Smooth muscle cell (in vitro differentiated cells): ENCODE results near the gene ELF2. TPM values are rescaled to one million over a fixed set of nuclear protein-coding genes. Genes with fewer than 3 reads are reported as not detected.

Experiments used
- DNase-seq: peaks from one replicate; lab custom pipeline; 2025; ENCODE audit not compliant: unreplicated experiment; lab: John Stamatoyannopoulos, UW
- H2AFZ ChIP-seq: fragments of 200-600 bp; sonication (generic); 2 replicates; pipeline ENCODE4 v1.6.0; 2016; ENCODE audit warnings: antibody characterized with exemption, low read depth, mild to moderate bottlenecking
- H3F3A ChIP-seq: fragments of 200-600 bp; sonication (generic); 2 replicates; pipeline ENCODE4 v1.6.0; 2017; ENCODE audit warnings: antibody characterized with exemption, low read depth
- H3K27ac ChIP-seq: fragments of 200-600 bp; sonication (generic); 2 replicates; pipeline ENCODE4 v1.5.1; 2016; ENCODE audit warnings: low read depth, mild to moderate bottlenecking
- H3K27me3 ChIP-seq: fragments of 200-600 bp; sonication (generic); 2 replicates; pipeline ENCODE4 v1.6.1; 2016; ENCODE audit warnings: low read depth, mild to moderate bottlenecking
- H3K36me3 ChIP-seq: fragments of 200-600 bp; sonication (generic); 2 replicates; pipeline ENCODE4 v1.5.1; 2016; ENCODE audit warnings: low read depth
- H3K4me1 ChIP-seq: fragments of 200-600 bp; sonication (generic); 2 replicates; pipeline ENCODE4 v1.5.1; 2016; ENCODE audit warnings: low read depth
- H3K4me2 ChIP-seq: fragments of 200-600 bp; sonication (generic); 2 replicates; pipeline ENCODE4 v1.6.0; 2016; ENCODE audit warnings: mild to moderate bottlenecking
- H3K4me3 ChIP-seq: fragments of 200-600 bp; sonication (generic); 2 replicates; pipeline ENCODE4 v1.5.1; 2016; ENCODE audit warnings: mild to moderate bottlenecking
- H3K79me2 ChIP-seq: fragments of 200-600 bp; sonication (generic); 2 replicates; pipeline ENCODE4 v1.6.0; 2016; ENCODE audit warnings: low read depth, mild to moderate bottlenecking
- H3K9ac ChIP-seq: fragments of 200-600 bp; sonication (generic); 2 replicates; pipeline ENCODE4 v1.6.0; 2016; ENCODE audit warnings: low read depth
- H3K9me3 ChIP-seq: fragments of 200-600 bp; sonication (generic); replicated peaks from 2 replicates; pipeline ENCODE4 v1.5.1; 2016; ENCODE audit warnings: low read depth
- H4K20me1 ChIP-seq: fragments of 200-600 bp; sonication (generic); 2 replicates; pipeline ENCODE4 v1.6.0; 2016; ENCODE audit warnings: low read depth
- WGBS: methylation state at CpG from one replicate; pipeline ENCODE4 v1.1.7; 2016; ENCODE audit warnings: low lambda C conversion rate; 5-methylcytosine and 5-hydroxymethylcytosine counted together
- polyA plus RNA-seq: library from polyadenylated mRNA; unstranded; fragments of >200 nt; fragmentation: Nextera tagmentation; extraction: Ambion mirVana; gene quantifications from 2 replicates; pipeline ENCODE4 v1.2.1, GENCODE V29; 2016
- total RNA-seq: library from RNA; depleted of rRNA; stranded (reverse); fragments of >200 nt; gene quantifications from 2 replicates; pipeline ENCODE4 v1.2.3, GENCODE V29; 2014
- TF ChIP-seq, protein P1 (sequence below): fragments of 200-600 bp; sonication (generic); IDR thresholded peaks from 2 replicates; pipeline ENCODE4 v1.5.1; 2017; ENCODE audit warnings: borderline replicate concordance, mild to moderate bottlenecking, antibody characterized with exemption; ENCODE audit not compliant: insufficient read depth, poor library complexity, severe bottlenecking

Gene ELF2
- total and polyA plus RNA-seq, 2 experiments from 2014 or later: 26.1 to 37.2 TPM

DNA sequence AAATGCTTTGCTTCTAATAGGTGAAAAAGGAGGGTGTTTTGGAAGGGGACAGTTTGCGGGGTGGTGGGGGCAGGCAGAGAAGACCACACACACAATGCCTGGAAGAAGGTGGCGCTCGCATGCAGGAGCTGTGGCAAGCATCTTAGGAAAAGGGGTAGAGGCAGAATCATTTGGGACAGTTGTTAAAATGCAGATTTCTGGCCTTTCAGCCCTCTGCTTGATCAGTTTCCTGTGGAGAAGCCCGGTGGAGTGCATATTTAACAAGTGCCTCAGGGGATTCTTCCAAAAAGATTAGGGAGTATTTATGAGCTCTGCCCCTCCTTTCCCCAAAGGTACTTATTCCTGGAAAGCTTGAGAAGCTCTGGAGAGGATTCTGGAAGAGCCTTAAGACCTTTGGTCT is 156.6 kb downstream of the ELF2 start:
- H3K79me2 ChIP-seq: peaks cover 94% of the 10 kb centered on the region
- H3F3A ChIP-seq: peaks cover 5% of the 10 kb centered on the region
- 56% methylated on average over 4 of the region's 4 CpGs for WGBS
- no peak overlapping the region for H3K9ac ChIP-seq
- TF ChIP-seq, protein P1, sequence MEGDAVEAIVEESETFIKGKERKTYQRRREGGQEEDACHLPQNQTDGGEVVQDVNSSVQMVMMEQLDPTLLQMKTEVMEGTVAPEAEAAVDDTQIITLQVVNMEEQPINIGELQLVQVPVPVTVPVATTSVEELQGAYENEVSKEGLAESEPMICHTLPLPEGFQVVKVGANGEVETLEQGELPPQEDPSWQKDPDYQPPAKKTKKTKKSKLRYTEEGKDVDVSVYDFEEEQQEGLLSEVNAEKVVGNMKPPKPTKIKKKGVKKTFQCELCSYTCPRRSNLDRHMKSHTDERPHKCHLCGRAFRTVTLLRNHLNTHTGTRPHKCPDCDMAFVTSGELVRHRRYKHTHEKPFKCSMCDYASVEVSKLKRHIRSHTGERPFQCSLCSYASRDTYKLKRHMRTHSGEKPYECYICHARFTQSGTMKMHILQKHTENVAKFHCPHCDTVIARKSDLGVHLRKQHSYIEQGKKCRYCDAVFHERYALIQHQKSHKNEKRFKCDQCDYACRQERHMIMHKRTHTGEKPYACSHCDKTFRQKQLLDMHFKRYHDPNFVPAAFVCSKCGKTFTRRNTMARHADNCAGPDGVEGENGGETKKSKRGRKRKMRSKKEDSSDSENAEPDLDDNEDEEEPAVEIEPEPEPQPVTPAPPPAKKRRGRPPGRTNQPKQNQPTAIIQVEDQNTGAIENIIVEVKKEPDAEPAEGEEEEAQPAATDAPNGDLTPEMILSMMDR: no peak
- DNase-seq: no peak
- H3K9me3 ChIP-seq: no peaks in the 10 kb centered on the region
- no peaks in the 10 kb centered on the region for H3K36me3 ChIP-seq
- no peak overlapping the region for H3K4me3 ChIP-seq
- H2AFZ ChIP-seq: no peak overlapping the region
- H3K4me1 ChIP-seq: peaks cover 11% of the 10 kb centered on the region
- peak overlapping the region; percentile 87 for H3K4me2 ChIP-seq
- H3K27me3 ChIP-seq: no peaks in the 10 kb centered on the region
- H4K20me1 ChIP-seq: peaks cover 95% of the 10 kb centered on the region
- no peak overlapping the region for H3K27ac ChIP-seq

DNA sequence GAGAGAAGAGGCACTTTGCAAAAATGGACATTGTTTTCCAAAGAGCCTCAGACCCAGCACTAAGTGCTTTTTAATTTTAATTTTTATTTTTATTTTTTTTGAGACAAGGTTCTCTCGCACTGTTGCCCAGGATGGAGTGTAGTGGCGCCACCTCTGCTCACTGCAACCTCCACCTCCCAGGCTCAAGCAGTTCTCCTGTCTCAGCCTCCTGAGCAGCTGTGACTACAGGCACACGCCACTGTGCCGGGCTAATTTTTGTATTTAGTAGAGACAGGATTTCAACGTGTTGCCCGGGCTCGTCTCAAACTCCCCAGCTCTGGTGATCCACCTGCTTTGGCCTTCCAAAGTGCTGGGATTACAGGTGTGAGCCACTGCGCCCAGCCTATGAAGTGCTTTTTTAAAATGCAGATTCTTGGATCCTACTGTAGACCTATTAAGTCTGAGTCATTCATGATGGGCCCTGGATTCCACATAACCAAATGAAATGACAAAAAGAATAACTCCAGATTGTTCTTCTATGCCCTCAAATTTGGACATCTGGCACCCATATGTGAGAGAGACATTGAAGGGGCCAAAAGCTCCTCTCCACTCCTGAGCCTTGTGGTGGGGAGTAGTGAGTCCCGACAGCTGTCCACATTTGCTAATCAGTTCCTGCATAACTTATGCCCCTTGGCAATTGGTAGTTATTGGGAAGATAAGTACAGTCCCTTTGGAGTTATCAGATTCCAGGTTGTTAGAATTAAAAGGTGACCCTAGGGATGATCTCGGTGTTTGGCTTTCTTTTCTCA is 157.9 kb downstream of the ELF2 start:
- H3K36me3 ChIP-seq: no peaks in the 10 kb centered on the region
- H3F3A ChIP-seq: peaks cover 9% of the 10 kb centered on the region
- 46% methylated on average over 10 of the region's 10 CpGs for WGBS
- no peaks in the 10 kb centered on the region for H3K27me3 ChIP-seq
- no peak overlapping the region for H2AFZ ChIP-seq
- H3K9me3 ChIP-seq: no peaks in the 10 kb centered on the region
- no peak overlapping the region for H3K27ac ChIP-seq
- no peak for DNase-seq
- no peak overlapping the region for H3K9ac ChIP-seq
- peak overlapping the region; percentile 90 for H3K4me3 ChIP-seq
- H3K4me1 ChIP-seq: peaks cover 15% of the 10 kb centered on the region
- TF ChIP-seq, protein P1: no peak
- peak overlapping the region; percentile 87 for H3K4me2 ChIP-seq
- peaks cover 83% of the 10 kb centered on the region for H4K20me1 ChIP-seq
- H3K79me2 ChIP-seq: peaks cover 81% of the 10 kb centered on the region

DNA sequence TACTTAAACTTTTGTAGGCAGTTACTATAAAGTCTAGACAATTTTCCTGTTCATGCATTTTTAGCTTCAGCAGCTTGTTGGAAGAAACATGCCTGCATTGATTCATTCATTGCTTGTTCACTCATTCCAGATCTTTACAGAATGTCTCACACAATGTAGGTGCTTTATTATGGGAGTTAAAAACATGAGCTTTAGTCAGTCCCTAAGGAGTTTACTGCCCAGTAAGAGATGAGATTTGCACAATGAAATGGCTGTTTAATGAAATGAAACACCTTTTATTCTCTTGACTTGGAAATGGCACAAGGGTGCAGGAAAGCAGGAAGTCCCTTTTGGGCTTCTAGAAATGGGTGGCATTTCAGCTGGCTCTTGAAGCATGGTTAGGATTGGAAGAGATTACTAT is 158.5 kb downstream of the ELF2 start:
- DNase-seq: no peak
- no peaks in the 10 kb centered on the region for H3K9me3 ChIP-seq
- H3K27ac ChIP-seq: peak overlapping the region; percentile 3
- no peak overlapping the region for H3K9ac ChIP-seq
- H4K20me1 ChIP-seq: peaks cover 76% of the 10 kb centered on the region
- peaks cover 75% of the 10 kb centered on the region for H3K79me2 ChIP-seq
- no peak overlapping the region for H2AFZ ChIP-seq
- peak overlapping the region; percentile 87 for H3K4me2 ChIP-seq
- TF ChIP-seq, protein P1: no peak
- no peaks in the 10 kb centered on the region for H3K27me3 ChIP-seq
- peak overlapping the region; percentile 90 for H3K4me3 ChIP-seq
- peaks cover 19% of the 10 kb centered on the region for H3K4me1 ChIP-seq
- H3K36me3 ChIP-seq: no peaks in the 10 kb centered on the region
- peaks cover 13% of the 10 kb centered on the region for H3F3A ChIP-seq

DNA sequence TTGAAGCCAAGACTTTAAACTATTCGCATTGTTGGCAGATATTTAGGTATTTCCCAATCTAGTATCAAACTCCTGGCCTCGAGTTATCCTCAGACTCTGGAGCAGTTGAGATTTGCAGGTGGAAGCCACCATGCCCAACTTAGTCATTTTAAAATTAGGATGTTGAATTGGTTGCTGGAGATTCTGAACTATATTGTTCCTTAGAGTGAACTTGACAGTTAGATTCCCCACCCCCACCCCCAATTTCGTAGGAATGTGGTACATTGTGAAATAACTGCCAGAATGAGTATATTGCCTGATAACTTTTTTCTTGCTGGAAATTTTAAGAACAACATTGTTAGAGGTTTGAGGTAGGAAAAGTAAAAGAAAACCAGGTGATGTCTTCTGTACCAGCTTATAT is 159.2 kb downstream of the ELF2 start:
- Histone ChIP-seq H3K9ac (no peak overlapping the region), H4K20me1 (peaks cover 70% of the 10 kb centered on the region), H3K79me2 (peaks cover 68% of the 10 kb centered on the region), H3K27me3 (no peaks in the 10 kb centered on the region), H3K9me3 (no peaks in the 10 kb centered on the region), H3F3A (peaks cover 13% of the 10 kb centered on the region), H2AFZ (no peak overlapping the region), H3K4me3 (peak overlapping the region; percentile 90), H3K4me1 (peaks cover 19% of the 10 kb centered on the region), H3K4me2 (peak overlapping the region; percentile 87), H3K27ac (peak overlapping the region; percentile 3), H3K36me3 (no peaks in the 10 kb centered on the region)
- TF ChIP-seq, protein P1: no peak
- no peak for DNase-seq
- WGBS: 31% methylated on average over 3 of the region's 3 CpGs
